Suprapubic skin (tissue), 3 donors: ENCODE data around the gene FAM83F.

Experiments used
- POLR2AphosphoS5 ChIP-seq, 3 donors: sonication (generic); formaldehyde crosslinking; IDR thresholded peaks; one replicate each; pipeline ENCODE4 v1.6.1; 2017; ENCODE audit warnings: antibody characterized with exemption in 3 of 3
- TF ChIP-seq, protein P1 (sequence below), 2 donors: fragments of 200-600 bp in 1 of 2; fragments of 450-650 bp in 1 of 2; sonication (generic) in 1 of 2; IDR thresholded peaks; one replicate each; pipeline ENCODE4 v1.5.1; 2016 to 2019; ENCODE audit warnings: antibody characterized with exemption in 2 of 2, mild to moderate bottlenecking in 1 of 2, moderate library complexity in 1 of 2

DNA sequence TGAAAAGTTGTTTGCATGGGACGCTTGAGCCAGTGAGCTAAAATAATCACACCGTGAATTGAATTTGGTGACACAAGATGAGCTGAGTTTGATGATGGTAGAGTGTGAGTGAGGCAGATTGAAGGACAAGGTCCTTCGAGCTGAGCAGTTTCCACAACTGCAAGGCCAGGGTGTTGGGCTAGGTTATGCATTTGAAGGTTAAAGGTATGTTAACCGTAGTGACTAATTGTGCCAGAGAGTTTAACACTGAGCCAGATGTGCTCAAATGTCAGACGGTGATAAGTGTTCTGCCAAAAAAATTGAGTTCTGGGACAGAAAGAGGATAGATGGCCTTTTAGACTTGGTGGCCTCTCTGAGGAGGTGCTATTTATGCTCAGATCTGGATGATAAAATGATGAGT, 89.5 kb downstream of the FAM83F start:
- TF ChIP-seq, protein P1, sequence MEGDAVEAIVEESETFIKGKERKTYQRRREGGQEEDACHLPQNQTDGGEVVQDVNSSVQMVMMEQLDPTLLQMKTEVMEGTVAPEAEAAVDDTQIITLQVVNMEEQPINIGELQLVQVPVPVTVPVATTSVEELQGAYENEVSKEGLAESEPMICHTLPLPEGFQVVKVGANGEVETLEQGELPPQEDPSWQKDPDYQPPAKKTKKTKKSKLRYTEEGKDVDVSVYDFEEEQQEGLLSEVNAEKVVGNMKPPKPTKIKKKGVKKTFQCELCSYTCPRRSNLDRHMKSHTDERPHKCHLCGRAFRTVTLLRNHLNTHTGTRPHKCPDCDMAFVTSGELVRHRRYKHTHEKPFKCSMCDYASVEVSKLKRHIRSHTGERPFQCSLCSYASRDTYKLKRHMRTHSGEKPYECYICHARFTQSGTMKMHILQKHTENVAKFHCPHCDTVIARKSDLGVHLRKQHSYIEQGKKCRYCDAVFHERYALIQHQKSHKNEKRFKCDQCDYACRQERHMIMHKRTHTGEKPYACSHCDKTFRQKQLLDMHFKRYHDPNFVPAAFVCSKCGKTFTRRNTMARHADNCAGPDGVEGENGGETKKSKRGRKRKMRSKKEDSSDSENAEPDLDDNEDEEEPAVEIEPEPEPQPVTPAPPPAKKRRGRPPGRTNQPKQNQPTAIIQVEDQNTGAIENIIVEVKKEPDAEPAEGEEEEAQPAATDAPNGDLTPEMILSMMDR (IDR thresholded peaks at IDR 0.05) = no peak
- TF ChIP-seq POLR2AphosphoS5 (IDR thresholded peaks at IDR 0.05) = no peak
